ENCODE results near the gene EVI5.

Gene EVI5

DNA sequence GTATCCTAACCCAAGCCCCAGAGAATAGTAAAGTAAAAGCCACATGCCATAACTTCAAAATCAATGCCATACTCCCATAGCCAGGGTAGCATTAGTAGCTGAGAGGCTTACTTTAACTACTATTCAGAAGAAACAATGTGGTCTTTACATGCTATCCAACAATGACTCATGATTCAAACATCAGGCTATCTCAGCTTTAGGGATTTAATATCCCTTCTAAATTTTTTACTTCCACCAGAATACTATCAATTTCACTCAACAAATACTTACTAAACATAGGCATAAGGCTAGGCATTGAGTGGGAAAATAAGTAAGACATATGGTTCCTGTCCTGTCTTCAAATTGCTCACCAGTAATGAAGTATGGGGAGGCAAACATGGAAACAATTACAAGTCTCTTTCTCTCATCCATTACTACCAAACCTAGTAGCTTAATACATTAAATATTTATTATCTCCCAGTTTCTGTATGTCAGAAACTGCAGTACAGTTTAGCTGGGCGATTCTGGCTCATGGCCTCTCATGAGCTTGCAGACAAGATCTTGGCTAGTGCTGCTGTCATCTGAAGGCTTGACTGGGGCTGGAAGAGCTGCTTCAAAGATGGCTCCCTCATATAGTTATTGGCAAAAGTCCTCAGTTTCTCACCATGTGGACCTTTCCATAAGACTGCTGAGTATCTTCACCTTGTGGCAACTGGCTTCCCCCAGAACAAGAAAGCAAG, 30.7 kb downstream of the EVI5 start:
- H3K4me3 ChIP-seq (ENCODE audit: low read length) = no peak overlapping the region

GRCh38 chr1:92752719-92753118, 32.2 kb downstream of the EVI5 start:
- Histone ChIP-seq H3K27ac (ENCODE audit: low read depth, low read length) (no peak overlapping the region), H3K27me3 (ENCODE audit: control insufficient read depth, low read length) (no peaks in the 10 kb centered on the region), H3K4me1 (ENCODE audit: control insufficient read depth, low read length) (no peaks in the 10 kb centered on the region), H3K4me3 (ENCODE audit: low read length) (no peak overlapping the region), H3K9me3 (ENCODE audit: control insufficient read depth, insufficient read depth, low read length) (no peaks in the 10 kb centered on the region), H3F3A (ENCODE audit: control insufficient read depth, insufficient read depth) (0 out of 2 replicates have a peak, but pooled peaks cover 5% of the 10 kb centered on the region), H3K79me2 (ENCODE audit: control insufficient read depth, low read length) (peaks cover 19% of the 10 kb centered on the region), H3K36me3 (ENCODE audit: control insufficient read depth, low read length) (no peaks in the 10 kb centered on the region), H3K4me2 (ENCODE audit: low read length) (no peak overlapping the region), H3K9me2 (replicated peaks; ENCODE audit: control insufficient read depth, low read length) (no peaks in the 10 kb centered on the region), H4K20me1 (ENCODE audit: control insufficient read depth, insufficient read depth, low read depth, low read length) (no peaks in the 10 kb centered on the region)
- no peak for TF ChIP-seq CTCF (IDR thresholded peaks at IDR 0.05; ENCODE audit: low read depth, low read length, poor library complexity, severe bottlenecking)
- TF ChIP-seq EZH2phosphoT487 (IDR thresholded peaks at IDR 0.05; ENCODE audit: borderline replicate concordance, low read length) = no peak

More for the DNA sequence above, 30.7 kb downstream of the EVI5 start:
- Histone ChIP-seq H3K4me2 (ENCODE audit: low read length) (no peak overlapping the region), H3F3A (ENCODE audit: control insufficient read depth, insufficient read depth) (0 out of 2 replicates have a peak, but pooled peaks cover 5% of the 10 kb centered on the region), H3K27ac (ENCODE audit: low read depth, low read length) (no peak overlapping the region), H4K20me1 (ENCODE audit: control insufficient read depth, insufficient read depth, low read depth, low read length) (no peaks in the 10 kb centered on the region), H3K9me3 (ENCODE audit: control insufficient read depth, insufficient read depth, low read length) (no peaks in the 10 kb centered on the region), H3K4me1 (ENCODE audit: control insufficient read depth, low read length) (no peaks in the 10 kb centered on the region), H3K79me2 (ENCODE audit: control insufficient read depth, low read length) (peaks cover 10% of the 10 kb centered on the region), H3K36me3 (ENCODE audit: control insufficient read depth, low read length) (no peaks in the 10 kb centered on the region), H3K27me3 (ENCODE audit: control insufficient read depth, low read length) (no peaks in the 10 kb centered on the region), H3K9me2 (replicated peaks; ENCODE audit: control insufficient read depth, low read length) (no peaks in the 10 kb centered on the region)
- TF ChIP-seq CTCF (IDR thresholded peaks at IDR 0.05; ENCODE audit: low read depth, low read length, poor library complexity, severe bottlenecking) (no peak), EZH2phosphoT487 (IDR thresholded peaks at IDR 0.05; ENCODE audit: borderline replicate concordance, low read length) (no peak)

DNA sequence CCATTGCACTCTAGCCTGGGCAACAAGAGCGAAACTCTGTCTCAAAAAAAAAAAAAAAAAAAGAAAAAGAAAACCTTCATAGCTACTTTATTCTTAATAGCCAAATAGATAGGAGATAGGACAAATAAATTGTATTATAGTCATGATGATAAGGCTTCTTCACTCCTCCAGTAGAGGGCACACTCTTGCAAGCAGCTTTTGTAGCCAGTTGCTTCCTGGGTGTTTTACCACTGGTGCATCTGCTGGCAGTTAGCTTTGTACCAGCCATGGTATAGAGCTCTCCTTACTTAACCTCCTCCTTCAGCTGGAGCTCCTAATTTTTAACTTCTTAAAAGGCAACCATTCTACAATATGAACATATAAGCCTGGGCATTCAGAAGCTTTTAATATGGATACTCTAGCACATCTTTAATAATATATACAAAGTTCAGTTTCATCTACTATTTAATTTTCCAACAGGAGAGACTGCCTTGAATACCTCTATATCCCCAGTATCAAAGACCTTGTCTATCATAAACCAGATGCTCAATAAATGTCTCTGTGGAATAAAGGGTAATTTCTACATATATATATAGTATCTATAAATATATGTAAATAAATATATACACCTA, 35.8 kb downstream of the EVI5 start:
- Histone ChIP-seq H3F3A (ENCODE audit: control insufficient read depth, insufficient read depth) (0 out of 2 replicates have a peak, but pooled peaks cover 5% of the 10 kb centered on the region), H3K4me3 (ENCODE audit: low read length) (no peak overlapping the region), H3K4me1 (ENCODE audit: control insufficient read depth, low read length) (no peaks in the 10 kb centered on the region), H3K4me2 (ENCODE audit: low read length) (no peak overlapping the region), H3K9me2 (replicated peaks; ENCODE audit: control insufficient read depth, low read length) (no peaks in the 10 kb centered on the region), H3K79me2 (ENCODE audit: control insufficient read depth, low read length) (peaks cover 13% of the 10 kb centered on the region), H3K27me3 (ENCODE audit: control insufficient read depth, low read length) (no peaks in the 10 kb centered on the region), H3K9me3 (ENCODE audit: control insufficient read depth, insufficient read depth, low read length) (no peaks in the 10 kb centered on the region), H3K27ac (ENCODE audit: low read depth, low read length) (no peak overlapping the region), H4K20me1 (ENCODE audit: control insufficient read depth, insufficient read depth, low read depth, low read length) (no peaks in the 10 kb centered on the region), H3K36me3 (ENCODE audit: control insufficient read depth, low read length) (no peaks in the 10 kb centered on the region)
- peak; percentile 77 for TF ChIP-seq CTCF (IDR thresholded peaks at IDR 0.05; ENCODE audit: low read depth, low read length, poor library complexity, severe bottlenecking)
- TF ChIP-seq EZH2phosphoT487 (IDR thresholded peaks at IDR 0.05; ENCODE audit: borderline replicate concordance, low read length) = no peak
